Smooth muscle cell (in vitro differentiated cells): Measurements from ENCODE around the gene SH2D1A. TPM values are rescaled to one million over a fixed set of nuclear protein-coding genes. Genes with fewer than 3 reads are reported as not detected.

Experiments
- DNase-seq: peaks from one replicate; lab custom pipeline; 2025; ENCODE audit not compliant: unreplicated experiment; lab: John Stamatoyannopoulos, UW
- H2AFZ ChIP-seq: fragments of 200-600 bp; sonication (generic); 2 replicates; pipeline ENCODE4 v1.6.0; 2016; ENCODE audit warnings: antibody characterized with exemption, low read depth, mild to moderate bottlenecking
- H3F3A ChIP-seq: fragments of 200-600 bp; sonication (generic); 2 replicates; pipeline ENCODE4 v1.6.0; 2017; ENCODE audit warnings: antibody characterized with exemption, low read depth
- H3K27ac ChIP-seq: fragments of 200-600 bp; sonication (generic); 2 replicates; pipeline ENCODE4 v1.5.1; 2016; ENCODE audit warnings: low read depth, mild to moderate bottlenecking
- H3K27me3 ChIP-seq: fragments of 200-600 bp; sonication (generic); 2 replicates; pipeline ENCODE4 v1.6.1; 2016; ENCODE audit warnings: low read depth, mild to moderate bottlenecking
- H3K36me3 ChIP-seq: fragments of 200-600 bp; sonication (generic); 2 replicates; pipeline ENCODE4 v1.5.1; 2016; ENCODE audit warnings: low read depth
- H3K4me1 ChIP-seq: fragments of 200-600 bp; sonication (generic); 2 replicates; pipeline ENCODE4 v1.5.1; 2016; ENCODE audit warnings: low read depth
- H3K4me2 ChIP-seq: fragments of 200-600 bp; sonication (generic); 2 replicates; pipeline ENCODE4 v1.6.0; 2016; ENCODE audit warnings: mild to moderate bottlenecking
- H3K4me3 ChIP-seq: fragments of 200-600 bp; sonication (generic); 2 replicates; pipeline ENCODE4 v1.5.1; 2016; ENCODE audit warnings: mild to moderate bottlenecking
- H3K79me2 ChIP-seq: fragments of 200-600 bp; sonication (generic); 2 replicates; pipeline ENCODE4 v1.6.0; 2016; ENCODE audit warnings: low read depth, mild to moderate bottlenecking
- H3K9ac ChIP-seq: fragments of 200-600 bp; sonication (generic); 2 replicates; pipeline ENCODE4 v1.6.0; 2016; ENCODE audit warnings: low read depth
- H3K9me3 ChIP-seq: fragments of 200-600 bp; sonication (generic); replicated peaks from 2 replicates; pipeline ENCODE4 v1.5.1; 2016; ENCODE audit warnings: low read depth
- H4K20me1 ChIP-seq: fragments of 200-600 bp; sonication (generic); 2 replicates; pipeline ENCODE4 v1.6.0; 2016; ENCODE audit warnings: low read depth
- CTCF ChIP-seq: fragments of 200-600 bp; sonication (generic); IDR thresholded peaks from 2 replicates; pipeline ENCODE4 v1.5.1; 2017; ENCODE audit warnings: borderline replicate concordance, mild to moderate bottlenecking, antibody characterized with exemption; ENCODE audit not compliant: insufficient read depth, poor library complexity, severe bottlenecking
- WGBS: methylation state at CpG from one replicate; pipeline ENCODE4 v1.1.7; 2016; ENCODE audit warnings: low lambda C conversion rate; 5-methylcytosine and 5-hydroxymethylcytosine counted together
- polyA plus RNA-seq: library from polyadenylated mRNA; unstranded; fragments of >200 nt; fragmentation: Nextera tagmentation; extraction: Ambion mirVana; gene quantifications from 2 replicates; pipeline ENCODE4 v1.2.1, GENCODE V29; 2016
- small RNA-seq: library from RNA; depleted of rRNA; stranded (forward); fragments of <200 nt; gene quantifications from one replicate; pipeline ENCODE3, GENCODE V24; 2014
- total RNA-seq: library from RNA; depleted of rRNA; stranded (reverse); fragments of >200 nt; gene quantifications from 2 replicates; pipeline ENCODE4 v1.2.3, GENCODE V29; 2014

Gene SH2D1A
- total and polyA plus RNA-seq, 2 experiments from 2014 or later = not detected

DNA sequence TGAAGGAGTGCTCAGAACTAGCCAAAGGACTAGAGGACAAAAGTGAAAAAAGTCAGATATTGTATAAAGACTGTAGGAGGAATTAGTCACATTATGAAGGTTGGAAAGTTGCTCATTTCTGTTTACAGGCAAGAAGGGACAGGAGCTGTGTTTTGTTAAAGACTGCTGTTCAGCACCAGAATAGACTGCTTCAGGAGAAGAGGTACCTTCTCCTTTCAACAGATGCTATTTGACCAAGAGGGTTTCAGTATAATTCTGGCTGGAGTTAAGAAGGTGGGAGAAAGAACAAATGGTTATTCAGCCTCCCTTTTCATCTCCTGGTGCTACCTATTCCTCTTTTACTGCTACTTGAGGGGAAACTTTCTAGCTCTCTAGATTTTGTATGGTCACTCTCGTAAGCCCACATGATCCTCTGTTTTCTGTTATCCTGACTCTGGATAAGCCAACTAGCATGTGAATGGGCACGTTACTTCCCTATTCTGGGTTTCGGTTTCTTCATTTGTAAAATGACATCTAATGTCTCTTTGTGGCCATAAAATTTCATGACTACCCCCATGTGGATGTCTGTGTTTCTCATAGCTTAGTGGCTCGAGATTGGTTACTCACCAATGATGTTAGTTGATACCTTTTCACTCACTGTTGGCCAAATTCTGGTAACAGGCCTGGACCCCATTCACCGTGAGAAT, 68.9 kb downstream of the SH2D1A start:
- WGBS = 79% methylated on average over 5 of the region's 5 CpGs
- Histone ChIP-seq H3K4me3 (no peak overlapping the region), H3K9me3 (no peaks in the 10 kb centered on the region)

GRCh38 chrX:124421898-124422655, 75.7 kb downstream of the SH2D1A start:
- Histone ChIP-seq H2AFZ (no peak overlapping the region), H3K9me3 (no peaks in the 10 kb centered on the region), H3F3A (no peaks in the 10 kb centered on the region), H3K4me1 (no peaks in the 10 kb centered on the region), H3K9ac (no peak overlapping the region), H3K4me2 (no peak overlapping the region), H3K27ac (no peak overlapping the region), H3K36me3 (no peaks in the 10 kb centered on the region), H3K4me3 (no peak overlapping the region), H3K27me3 (no peaks in the 10 kb centered on the region), H3K79me2 (no peaks in the 10 kb centered on the region), H4K20me1 (no peaks in the 10 kb centered on the region)
- WGBS = 64% methylated on average over 15 of the region's 15 CpGs
- no peak for TF ChIP-seq CTCF
- DNase-seq = no peak

More for the DNA sequence above, 68.9 kb downstream of the SH2D1A start:
- Histone ChIP-seq H3K27ac (no peak overlapping the region), H3K4me1 (no peaks in the 10 kb centered on the region), H2AFZ (no peak overlapping the region), H3K36me3 (no peaks in the 10 kb centered on the region), H3K27me3 (no peaks in the 10 kb centered on the region), H3K4me2 (no peak overlapping the region), H3K9ac (no peak overlapping the region), H4K20me1 (no peaks in the 10 kb centered on the region), H3F3A (no peaks in the 10 kb centered on the region), H3K79me2 (no peaks in the 10 kb centered on the region)
- no peak for DNase-seq
- no peak for TF ChIP-seq CTCF

Small RNAs within 50 kb of the gene (small RNA-seq; reads per million reads assigned to genes)
- 0.13 reads per million for gene AL022718.1

Other genes starting within 250 kb of the SH2D1A start
- 0.04 and 0.13 TPM in 2 replicates for gene TEX13D, start 13.9 kb upstream of the SH2D1A start, total RNA-seq
- gene TEX13D, start 13.9 kb upstream of the SH2D1A start, polyA plus RNA-seq = not detected in 2 replicates